Measurements from ENCODE around the gene UFD1.

UFD1 gene

GRCh38 chr22:19424186-19424500 lies 54.9 kb downstream of the UFD1 start:
- no peak for DNase-seq (ENCODE audit: low read depth)

GRCh38 chr22:19422440-19423301 lies 56.3 kb downstream of the UFD1 start:
- DNase-seq (ENCODE audit: low read depth): no peak

- no peak for DNase-seq (ENCODE audit: low read depth)
Observed at GRCh38 chr22:19420321-19420720, 58.7 kb downstream of the UFD1 start.

GRCh38 chr22:19419464-19420178 lies 59.4 kb downstream of the UFD1 start:
- no peak for DNase-seq (ENCODE audit: low read depth)

DNA sequence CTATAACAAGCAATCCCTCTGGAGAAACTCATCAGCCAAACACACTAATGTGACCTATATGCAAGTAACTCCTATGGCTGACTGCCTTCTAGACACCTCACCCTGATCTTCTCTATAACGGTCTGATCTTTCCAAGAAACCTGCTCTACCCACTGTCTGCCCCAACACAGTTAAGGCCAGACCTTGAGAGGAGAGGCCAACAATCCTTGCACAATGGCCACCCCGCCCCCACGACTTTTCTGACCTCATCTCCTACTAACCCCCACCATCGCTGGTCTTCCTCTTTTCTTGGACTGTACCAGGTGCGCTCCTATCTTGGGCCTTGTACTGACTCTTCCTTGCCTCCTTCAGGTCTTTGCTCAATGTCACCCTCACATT lies 59.9 kb downstream of the UFD1 start:
- DNase-seq (ENCODE audit: low read depth): no peak

DNA sequence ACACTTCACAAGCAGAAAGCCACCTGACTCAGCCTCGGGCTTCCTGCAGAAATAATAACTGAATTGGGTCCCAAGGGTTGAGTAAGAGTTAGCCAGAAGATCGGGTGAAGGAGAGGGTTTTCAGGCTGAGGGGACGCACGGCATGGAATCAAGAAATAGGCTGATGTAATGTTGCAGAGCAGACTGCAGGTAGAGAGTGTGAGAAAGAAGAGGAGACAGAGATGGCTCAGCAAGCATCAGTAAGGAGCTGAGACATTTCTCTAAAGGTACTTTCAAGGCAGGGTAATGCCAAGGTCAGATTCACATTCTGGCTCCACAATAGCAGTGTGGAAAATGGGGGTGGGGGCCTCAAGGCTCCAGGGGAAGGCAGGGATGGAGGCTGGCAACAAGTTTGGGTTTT lies 66.1 kb downstream of the UFD1 start:
- no peak for DNase-seq (ENCODE audit: low read depth)

- no peak for DNase-seq (ENCODE audit: low read depth)
Observed at GRCh38 chr22:19412478-19412877, 66.5 kb downstream of the UFD1 start.

DNA sequence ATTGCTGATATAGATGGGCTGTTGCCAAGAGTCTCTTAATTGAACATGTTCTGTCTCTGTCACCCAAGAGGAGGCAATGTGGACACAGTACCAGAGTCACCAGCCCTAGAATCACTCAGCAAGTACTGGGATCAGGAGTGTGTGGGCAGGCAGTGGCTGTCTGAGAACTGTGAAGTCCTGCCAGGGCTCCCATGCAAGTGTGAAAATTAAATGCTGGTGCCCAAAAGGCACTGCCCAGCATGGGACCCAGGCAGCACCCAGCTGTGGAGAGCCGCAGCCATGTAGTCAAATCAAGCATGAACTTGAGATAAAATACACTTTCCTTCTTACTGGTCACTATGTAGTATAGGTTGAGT lies 67.3 kb downstream of the UFD1 start:
- DNase-seq (ENCODE audit: low read depth): no peak

- no peak for DNase-seq (ENCODE audit: low read depth)
Observed at GRCh38 chr22:19410941-19411689, 67.9 kb downstream of the UFD1 start.

DNA sequence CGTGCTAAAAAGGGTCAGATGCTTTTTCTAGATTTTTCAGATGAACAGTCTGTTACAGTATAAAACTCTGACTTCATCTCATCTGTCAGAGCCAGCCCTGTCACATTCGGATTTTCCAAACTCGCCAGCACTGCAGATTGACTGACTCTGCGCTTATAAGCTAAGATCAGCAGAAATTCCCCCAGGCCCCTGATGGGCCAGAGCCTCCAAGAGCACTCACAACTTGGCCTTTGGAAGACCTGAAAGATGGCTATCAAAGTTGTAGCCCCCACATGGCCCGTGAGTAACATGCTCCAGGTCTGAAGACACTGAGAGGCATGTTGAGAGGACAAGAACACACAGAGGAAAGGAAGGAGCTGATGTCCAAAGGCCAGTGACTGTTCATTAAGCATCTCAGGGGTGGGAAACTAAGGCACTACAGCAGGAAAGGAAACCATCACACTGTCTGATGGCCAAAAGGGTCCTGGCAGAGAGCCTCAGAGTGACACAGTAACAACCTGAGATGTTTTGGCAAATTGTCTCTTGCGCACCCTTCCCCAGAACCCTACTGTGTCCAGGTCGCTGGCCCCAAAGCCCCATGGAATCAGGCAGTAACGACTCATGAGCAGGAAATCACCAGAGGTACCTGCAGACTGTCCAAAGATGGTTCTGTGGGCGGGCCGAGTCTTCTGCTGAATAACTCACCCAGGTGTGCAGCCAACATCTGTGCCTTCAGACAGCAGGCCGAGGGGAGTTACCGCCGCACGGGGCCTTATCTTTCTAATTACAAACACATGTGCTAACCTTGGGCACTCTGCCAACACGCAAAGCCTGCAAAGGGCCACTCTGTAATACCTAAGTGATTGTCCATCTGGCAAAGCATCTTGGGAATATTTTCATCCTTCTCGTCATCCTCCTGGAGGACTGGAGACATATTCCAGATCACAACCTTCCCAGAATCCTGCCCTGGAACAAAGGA lies 71.1 kb downstream of the UFD1 start:
- no peak for DNase-seq (ENCODE audit: low read depth)

DNA sequence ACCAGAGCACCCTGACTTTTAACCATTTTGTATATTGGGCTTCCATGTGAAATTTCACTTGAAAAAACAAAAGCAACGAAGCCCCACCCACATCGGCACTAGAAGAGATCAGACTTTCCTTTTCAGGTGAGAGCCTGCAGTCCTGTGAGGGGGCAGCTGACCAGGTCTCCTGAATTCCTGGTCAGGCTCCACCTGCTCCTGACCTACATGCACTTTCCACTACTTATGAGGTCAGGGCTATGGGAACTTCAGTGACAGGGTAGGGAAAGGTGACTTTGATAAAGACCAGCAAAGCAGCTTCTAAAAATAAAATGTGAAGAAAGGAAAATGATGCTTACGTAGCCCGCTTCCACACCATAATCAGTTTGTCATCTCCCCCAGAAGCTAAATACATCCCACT lies 72.1 kb downstream of the UFD1 start:
- DNase-seq (ENCODE audit: low read depth): no peak

DNA sequence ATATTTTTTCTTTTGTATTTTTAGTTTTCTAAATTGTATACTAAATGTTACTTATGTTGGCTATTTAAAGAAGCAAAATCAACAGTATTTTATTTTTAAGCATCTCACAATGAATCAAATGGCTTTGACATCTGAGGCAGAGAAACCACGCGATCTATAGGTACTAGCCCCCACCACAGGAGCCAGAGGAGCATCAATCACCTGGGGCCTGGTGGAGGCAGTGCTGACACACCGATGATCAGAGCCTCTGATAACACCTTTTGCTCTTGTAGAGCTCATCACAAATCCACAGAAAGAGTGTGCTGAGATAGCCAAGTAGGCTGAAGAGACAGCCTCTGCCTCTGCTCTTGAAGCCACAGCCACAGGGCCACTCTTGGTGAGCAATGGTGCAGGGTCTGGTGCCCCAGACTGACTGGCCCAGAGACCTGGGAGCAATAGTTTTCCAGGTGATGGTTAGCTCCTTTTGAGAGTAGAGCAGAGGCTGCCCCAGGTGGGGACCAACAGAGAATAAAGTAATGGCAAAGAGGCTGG lies 72.6 kb downstream of the UFD1 start:
- no peak for DNase-seq (ENCODE audit: low read depth)

DNA sequence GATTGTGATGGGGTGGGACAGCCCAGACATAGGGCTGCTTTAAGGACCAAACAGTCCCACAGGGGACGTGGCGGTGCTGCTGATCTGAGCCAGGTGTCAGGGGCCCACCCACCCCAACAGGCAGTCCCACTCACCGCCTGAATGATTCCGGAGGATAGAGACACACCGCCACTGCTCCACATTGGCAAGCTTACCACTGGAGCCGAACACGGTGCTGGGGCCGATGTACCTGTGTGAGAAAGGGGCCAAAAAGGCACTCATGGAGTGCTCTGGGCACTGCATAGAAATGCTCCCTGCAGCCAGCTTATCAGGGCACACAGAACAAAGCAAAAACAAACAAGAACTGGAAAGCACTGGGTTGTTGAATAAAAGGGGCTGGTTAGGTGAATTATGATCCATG lies 73.3 kb downstream of the UFD1 start:
- DNase-seq (ENCODE audit: low read depth): no peak

DNA sequence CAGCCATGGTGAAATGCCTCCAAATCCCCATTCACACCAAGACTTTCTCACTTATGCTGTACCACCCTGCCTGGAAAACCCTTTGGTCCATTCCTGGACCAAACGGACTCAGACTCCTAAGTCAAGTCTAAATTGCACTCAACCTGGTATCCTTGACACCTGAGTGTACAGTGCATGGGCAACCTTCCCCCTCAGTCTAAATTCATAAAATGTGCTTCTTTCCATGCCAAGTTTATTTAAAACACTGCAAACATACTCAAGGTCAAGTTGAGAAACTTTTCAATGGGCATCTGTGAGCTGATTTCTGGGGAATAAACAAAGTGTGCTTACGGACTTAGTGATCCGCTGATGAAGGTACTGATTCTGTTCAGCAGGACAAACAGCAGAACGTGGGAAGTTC lies 73.9 kb downstream of the UFD1 start:
- DNase-seq (ENCODE audit: low read depth): no peak

- no peak for DNase-seq (ENCODE audit: low read depth)
Observed at GRCh38 chr22:19404676-19405075, 74.3 kb downstream of the UFD1 start.

DNA sequence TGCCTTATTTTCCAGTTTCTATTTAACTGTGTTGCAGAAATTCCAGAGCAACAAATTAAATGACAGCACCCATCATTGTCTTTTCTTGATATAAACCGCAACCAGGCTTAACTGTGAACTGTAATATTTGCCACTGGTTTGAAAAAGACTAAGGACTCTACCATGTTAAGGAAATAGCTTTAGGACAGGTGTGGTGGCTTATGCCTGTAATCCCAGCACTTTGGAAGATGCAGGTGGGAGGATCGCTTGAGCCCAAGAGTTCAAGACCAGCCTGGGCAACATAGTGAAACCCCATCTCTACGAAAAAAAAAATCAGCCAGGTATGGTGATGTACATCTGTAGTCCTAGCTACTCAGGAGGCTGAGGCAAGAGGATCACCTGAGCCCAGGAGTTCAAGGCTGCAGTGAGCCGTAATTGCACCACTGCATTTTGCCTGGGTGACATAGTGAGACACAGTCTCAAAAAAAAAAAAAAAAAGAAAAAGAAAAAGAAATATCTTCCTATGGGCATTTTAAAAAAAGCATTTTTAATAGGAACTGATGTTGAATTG lies 76.3 kb downstream of the UFD1 start:
- no peak for DNase-seq (ENCODE audit: low read depth)

DNA sequence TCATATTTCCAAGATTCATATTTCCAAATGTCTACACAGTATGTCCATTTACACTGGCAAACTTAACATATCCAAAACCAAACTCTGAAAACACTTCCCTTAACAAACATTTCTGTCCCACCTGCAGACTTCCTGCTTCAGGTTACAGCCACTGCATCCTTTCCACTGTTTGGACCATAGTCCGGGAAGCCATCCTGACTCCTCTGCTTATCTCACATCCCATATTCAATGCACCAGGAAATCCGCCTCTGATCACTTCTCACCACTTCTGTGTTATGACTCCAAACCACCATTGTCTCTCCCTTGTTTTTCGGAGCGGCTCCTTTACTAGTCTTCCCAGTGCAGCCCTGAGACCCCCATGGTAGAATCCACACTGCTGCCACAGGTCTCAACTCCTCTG lies 77.5 kb downstream of the UFD1 start:
- no peak for DNase-seq (ENCODE audit: low read depth)

GRCh38 chr22:19400881-19401280 lies 78.1 kb downstream of the UFD1 start:
- no peak for DNase-seq (ENCODE audit: low read depth)
